GM20000 (cell line): ENCODE data around the gene GRAMD2A.

Experiments used
- DNase-seq: peaks from one replicate; pipeline ENCODE4 v3.0.0; 2012; ENCODE audit warnings: low spot score
- CTCF ChIP-seq: IDR thresholded peaks from 2 replicates; pipeline ENCODE4 v1.5.1; 2012; ENCODE audit warnings: mild to moderate bottlenecking, control low read depth; ENCODE audit errors: extremely low read depth, missing control alignments

The GRAMD2A gene

GRCh38 chr15:72146221-72146620 lies 51.4 kb downstream of the GRAMD2A start:
- TF ChIP-seq CTCF = no peak
- DNase-seq = no peak

DNA sequence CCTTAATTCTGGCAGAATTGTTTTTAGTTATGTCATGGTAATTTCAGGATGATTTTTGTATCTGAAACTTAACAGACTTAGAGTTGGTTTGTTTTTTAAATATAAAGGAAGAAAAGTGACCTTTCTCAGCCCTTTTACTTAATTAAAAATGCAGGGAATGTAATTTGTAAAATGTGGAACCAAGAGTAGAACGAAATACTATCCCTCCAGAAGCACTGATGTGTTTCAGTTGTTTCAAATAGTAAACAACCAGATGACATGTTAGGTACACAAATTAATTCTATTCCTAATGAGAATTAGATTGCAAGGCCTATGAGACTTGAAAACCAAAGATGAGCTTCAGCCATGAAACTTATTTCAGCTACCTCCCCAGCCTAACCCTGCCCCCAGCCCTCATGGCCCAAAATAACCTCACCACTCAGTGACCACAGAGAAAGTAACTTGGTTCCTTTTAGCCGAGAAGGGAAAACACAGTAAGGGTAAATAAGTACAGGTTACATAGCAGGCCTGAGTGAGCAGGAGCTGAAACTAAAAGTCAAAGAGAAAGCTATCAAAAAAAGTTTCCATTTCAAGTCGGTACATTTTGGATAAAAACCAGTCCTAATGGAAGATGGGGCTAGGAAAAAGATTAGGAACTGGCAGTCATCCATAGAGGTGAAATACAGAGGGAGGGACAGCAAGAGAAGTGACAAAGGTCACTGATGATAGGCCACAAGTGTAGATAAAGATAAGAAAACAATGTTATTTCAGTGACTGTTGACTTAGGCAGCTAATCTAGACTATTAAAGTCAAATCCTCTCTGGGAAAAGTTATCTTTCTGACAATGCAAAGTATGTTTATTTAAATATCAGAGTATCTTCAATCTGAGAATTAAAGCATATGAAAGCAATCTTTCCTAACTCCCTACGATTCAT lies 56.2 kb downstream of the GRAMD2A start:
- TF ChIP-seq CTCF = no peak
- DNase-seq = peak; percentile 86

GRCh38 chr15:72140088-72140487 lies 57.5 kb downstream of the GRAMD2A start:
- TF ChIP-seq CTCF = no peak

DNA sequence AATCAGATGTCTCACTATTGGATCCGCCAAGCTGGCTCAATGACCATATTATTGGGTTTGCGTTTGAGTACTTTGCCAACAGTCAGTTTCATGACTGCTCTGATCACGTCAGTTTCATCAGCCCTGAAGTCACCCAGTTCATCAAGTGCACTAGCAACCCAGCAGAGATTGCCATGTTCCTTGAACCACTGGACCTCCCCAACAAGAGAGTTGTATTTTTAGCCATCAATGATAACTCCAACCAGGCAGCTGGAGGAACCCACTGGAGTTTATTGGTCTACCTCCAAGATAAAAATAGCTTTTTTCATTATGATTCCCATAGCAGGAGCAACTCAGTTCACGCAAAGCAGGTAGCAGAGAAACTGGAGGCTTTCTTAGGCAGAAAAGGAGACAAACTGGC lies 57.9 kb downstream of the GRAMD2A start:
- TF ChIP-seq CTCF = no peak
- no peak for DNase-seq

More at GRCh38 chr15:72140088-72140487, 57.5 kb downstream of the GRAMD2A start:
- no peak for DNase-seq

GRCh38 chr15:72136170-72137051 lies 61.2 kb downstream of the GRAMD2A start:
- TF ChIP-seq CTCF = no peak
- no peak for DNase-seq

DNA sequence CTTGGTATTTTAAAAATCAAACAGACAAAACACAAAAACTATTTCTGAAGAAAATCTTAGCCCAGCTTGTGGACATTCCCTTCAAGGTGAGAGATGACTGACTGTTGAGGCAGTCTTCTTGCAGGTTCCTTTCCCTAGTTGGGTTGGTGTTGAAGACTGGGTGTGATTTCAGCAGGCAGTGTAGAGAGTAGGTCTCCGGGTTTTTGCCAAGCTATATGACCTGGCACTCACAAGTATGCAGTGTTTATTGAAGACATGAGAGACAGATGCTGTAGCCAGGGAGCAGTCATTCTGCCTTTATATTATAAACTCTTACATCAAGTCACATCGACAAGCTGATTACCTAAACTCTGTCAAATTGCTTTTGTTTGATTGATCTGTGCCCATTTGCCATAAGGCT lies 61.9 kb downstream of the GRAMD2A start:
- no peak for TF ChIP-seq CTCF
- DNase-seq = no peak

GRCh38 chr15:72133211-72133610 lies 64.4 kb downstream of the GRAMD2A start:
- no peak for DNase-seq
- TF ChIP-seq CTCF = no peak
